Measurements from ENCODE around the gene ZNF208. TPM values are rescaled to one million over a fixed set of nuclear protein-coding genes. Genes with fewer than 3 reads are reported as not detected.

Gene ZNF208
- total and polyA plus RNA-seq, 2 of the 13 experiments (the other 11 are each of a cell fraction or from before 2014, with no cell fraction given) = not detected

DNA sequence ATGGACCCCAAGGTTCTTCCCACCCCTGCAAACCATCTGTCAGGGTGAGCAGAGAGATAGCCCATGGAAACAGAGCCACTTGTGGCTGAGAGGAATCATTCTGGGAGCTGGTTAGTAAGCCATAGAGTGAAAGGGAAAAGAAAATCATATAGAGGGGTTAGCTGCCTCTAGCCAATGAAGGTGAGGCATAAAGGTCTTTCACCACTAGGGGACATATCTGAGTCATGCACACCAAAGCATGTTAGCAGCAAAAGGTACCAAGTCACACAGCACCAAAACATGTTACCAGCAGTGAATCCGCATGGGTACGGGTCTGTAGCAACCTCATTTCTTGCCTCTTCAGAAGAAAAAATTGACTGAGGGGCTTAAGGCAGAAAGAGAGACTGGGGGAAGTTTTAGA is 98.1 kb downstream of the ZNF208 start (continued):
- TF ChIP-seq, protein P1, sequence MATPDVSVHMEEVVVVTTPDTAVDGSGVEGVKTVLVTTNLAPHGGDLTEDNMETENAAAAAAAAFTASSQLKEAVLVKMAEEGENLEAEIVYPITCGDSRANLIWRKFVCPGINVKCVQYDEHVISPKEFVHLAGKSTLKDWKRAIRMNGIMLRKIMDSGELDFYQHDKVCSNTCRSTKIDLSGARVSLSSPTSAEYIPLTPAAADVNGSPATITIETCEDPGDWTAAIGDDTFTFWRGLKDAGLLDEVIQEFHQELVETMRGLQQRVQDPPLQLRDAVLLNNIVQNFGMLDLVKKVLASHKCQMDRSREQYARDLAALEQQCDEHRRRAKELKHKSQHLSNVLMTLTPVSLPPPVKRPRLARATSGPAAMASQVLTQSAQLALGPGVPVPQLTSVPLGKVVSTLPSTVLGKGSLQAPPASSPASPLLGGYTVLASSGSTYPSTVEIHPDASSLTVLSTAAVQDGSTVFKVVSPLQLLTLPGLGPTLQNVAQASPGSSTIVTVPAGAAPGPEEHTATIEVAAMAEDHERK (CRISPR knock-in tag; IDR thresholded peaks at IDR 0.05; ENCODE audit: low read depth) = no peak
- TF ChIP-seq KDM4B (CRISPR knock-in tag; IDR thresholded peaks at IDR 0.05) = no peak
- TF ChIP-seq, protein P2, sequence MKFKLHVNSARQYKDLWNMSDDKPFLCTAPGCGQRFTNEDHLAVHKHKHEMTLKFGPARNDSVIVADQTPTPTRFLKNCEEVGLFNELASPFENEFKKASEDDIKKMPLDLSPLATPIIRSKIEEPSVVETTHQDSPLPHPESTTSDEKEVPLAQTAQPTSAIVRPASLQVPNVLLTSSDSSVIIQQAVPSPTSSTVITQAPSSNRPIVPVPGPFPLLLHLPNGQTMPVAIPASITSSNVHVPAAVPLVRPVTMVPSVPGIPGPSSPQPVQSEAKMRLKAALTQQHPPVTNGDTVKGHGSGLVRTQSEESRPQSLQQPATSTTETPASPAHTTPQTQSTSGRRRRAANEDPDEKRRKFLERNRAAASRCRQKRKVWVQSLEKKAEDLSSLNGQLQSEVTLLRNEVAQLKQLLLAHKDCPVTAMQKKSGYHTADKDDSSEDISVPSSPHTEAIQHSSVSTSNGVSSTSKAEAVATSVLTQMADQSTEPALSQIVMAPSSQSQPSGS (CRISPR knock-in tag; IDR thresholded peaks at IDR 0.05) = no peak
- TF ChIP-seq ZNF253 (CRISPR knock-in tag; IDR thresholded peaks at IDR 0.05; ENCODE audit: borderline replicate concordance) = no peak
- no peak for TF ChIP-seq RORA (CRISPR knock-in tag; IDR thresholded peaks at IDR 0.05)
- TF ChIP-seq, protein P3, sequence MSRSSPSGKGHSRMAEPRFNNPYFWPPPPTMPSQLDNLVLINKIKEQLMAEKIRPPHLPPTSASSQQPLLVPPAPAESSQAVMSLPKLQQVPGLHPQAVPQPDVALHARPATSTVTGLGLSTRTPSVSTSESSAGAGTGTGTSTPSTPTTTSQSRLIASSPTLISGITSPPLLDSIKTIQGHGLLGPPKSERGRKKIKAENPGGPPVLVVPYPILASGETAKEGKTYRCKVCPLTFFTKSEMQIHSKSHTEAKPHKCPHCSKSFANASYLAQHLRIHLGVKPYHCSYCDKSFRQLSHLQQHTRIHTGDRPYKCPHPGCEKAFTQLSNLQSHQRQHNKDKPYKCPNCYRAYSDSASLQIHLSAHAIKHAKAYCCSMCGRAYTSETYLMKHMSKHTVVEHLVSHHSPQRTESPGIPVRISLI (CRISPR knock-in tag; IDR thresholded peaks at IDR 0.05; ENCODE audit: borderline replicate concordance) = no peak
- TF ChIP-seq ZNF124 (CRISPR knock-in tag; IDR thresholded peaks at IDR 0.05) = no peak
- no peak for TF ChIP-seq ARNTL (CRISPR knock-in tag; IDR thresholded peaks at IDR 0.05)
- TF ChIP-seq ZFP82 (CRISPR knock-in tag; IDR thresholded peaks at IDR 0.05; ENCODE audit: borderline replicate concordance) = no peak

DNA sequence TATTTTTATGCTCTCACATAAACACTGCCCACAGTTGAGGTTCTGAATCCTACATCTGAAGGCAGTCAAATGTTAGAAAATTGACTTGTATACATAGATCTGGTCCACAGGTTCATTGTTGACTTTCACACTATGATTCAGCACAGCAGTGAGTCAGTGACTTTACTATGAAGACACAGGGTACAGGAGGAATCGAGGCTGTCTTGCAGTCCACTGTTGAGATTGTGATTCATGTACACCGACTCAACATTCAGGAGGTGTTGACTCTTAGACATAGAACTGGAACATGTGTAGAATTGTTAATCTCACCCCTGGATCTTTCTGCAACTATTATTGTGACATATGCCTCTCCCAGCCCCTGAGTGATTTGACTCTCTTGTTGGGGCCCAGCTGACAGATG is 100.4 kb downstream of the ZNF208 start:
- no peak overlapping the region for H3K27ac ChIP-seq (ENCODE audit: extremely low read length, insufficient read depth, low read length)
- peaks cover 94% of the 10 kb centered on the region for H3K9me3 ChIP-seq (ENCODE audit: low read length)
- ATAC-seq = no peak
- no peaks in the 10 kb centered on the region for H3K4me1 ChIP-seq (ENCODE audit: insufficient read depth, low read length)
- no peaks in the 10 kb centered on the region for H3K36me3 ChIP-seq (replicated peaks in 1 of 2; ENCODE audit: control insufficient read depth in 1 of 2, insufficient read depth in 2 of 2, low read length in 2 of 2)
- no peaks in the 10 kb centered on the region for H4K20me1 ChIP-seq (ENCODE audit: insufficient read depth, low read length)
- ChIA-PET CTCF (ENCODE audit: low intra/inter-chr PET ratio, low total read pairs) (no interaction called here), POLR2A (no interaction called here)
- H3K9ac ChIP-seq (ENCODE audit: insufficient read depth, low read depth, low read length) = no peak overlapping the region
- no peak overlapping the region for H3K4me2 ChIP-seq (ENCODE audit: low read depth, low read length)
- H3K79me2 ChIP-seq (ENCODE audit: insufficient read depth, low read length) = no peaks in the 10 kb centered on the region
- H3K4me3 ChIP-seq (replicated peaks in 1 of 3; ENCODE audit: insufficient read depth in 1 of 3, low read depth in 2 of 3, low read length in 3 of 3) = no peak overlapping the region
- WGBS (ENCODE audit: low lambda C conversion rate) = 0% methylated on average over 2 of the region's 2 CpGs
- no peak for FAIRE-seq
- no peak for DNase-seq (ENCODE audit: low spot score)
- intact Hi-C loops (cut with micrococcal nuclease; ENCODE audit: unreplicated experiment) = no loop called here
- H3K27me3 ChIP-seq (ENCODE audit: control insufficient read depth in 1 of 2, insufficient read depth in 2 of 2, low read length in 2 of 2) = no peaks in the 10 kb centered on the region
- BruUV-seq (replicated peaks) = no TSS peak
- H2AFZ ChIP-seq (ENCODE audit: low read length) = no peak overlapping the region
- in situ Hi-C loops (cut with HindIII; ENCODE audit: extremely low pct_ligation_motif_present, low pct_unique_long_range_greater_than_20kb) = no loop called here
- TF ChIP-seq, protein P4, sequence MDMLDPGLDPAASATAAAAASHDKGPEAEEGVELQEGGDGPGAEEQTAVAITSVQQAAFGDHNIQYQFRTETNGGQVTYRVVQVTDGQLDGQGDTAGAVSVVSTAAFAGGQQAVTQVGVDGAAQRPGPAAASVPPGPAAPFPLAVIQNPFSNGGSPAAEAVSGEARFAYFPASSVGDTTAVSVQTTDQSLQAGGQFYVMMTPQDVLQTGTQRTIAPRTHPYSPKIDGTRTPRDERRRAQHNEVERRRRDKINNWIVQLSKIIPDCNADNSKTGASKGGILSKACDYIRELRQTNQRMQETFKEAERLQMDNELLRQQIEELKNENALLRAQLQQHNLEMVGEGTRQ (IDR thresholded peaks at IDR 0.05; ENCODE audit: low read depth, low read length) = no peak
- TF ChIP-seq, protein P4 (CRISPR knock-in tag; IDR thresholded peaks at IDR 0.05; ENCODE audit: borderline replicate concordance) = no peak
- TF ChIP-seq ZNF292 (CRISPR knock-in tag; IDR thresholded peaks at IDR 0.05; ENCODE audit: borderline replicate concordance, low read depth) (no peak), TOE1 (CRISPR knock-in tag; IDR thresholded peaks at IDR 0.05) (no peak), DPF2 (CRISPR knock-in tag; IDR thresholded peaks at IDR 0.05; ENCODE audit: borderline replicate concordance, low read depth) (no peak), TCF7 (IDR thresholded peaks at IDR 0.05; ENCODE audit: low read depth) (no peak)
- TF ChIP-seq, protein P5, sequence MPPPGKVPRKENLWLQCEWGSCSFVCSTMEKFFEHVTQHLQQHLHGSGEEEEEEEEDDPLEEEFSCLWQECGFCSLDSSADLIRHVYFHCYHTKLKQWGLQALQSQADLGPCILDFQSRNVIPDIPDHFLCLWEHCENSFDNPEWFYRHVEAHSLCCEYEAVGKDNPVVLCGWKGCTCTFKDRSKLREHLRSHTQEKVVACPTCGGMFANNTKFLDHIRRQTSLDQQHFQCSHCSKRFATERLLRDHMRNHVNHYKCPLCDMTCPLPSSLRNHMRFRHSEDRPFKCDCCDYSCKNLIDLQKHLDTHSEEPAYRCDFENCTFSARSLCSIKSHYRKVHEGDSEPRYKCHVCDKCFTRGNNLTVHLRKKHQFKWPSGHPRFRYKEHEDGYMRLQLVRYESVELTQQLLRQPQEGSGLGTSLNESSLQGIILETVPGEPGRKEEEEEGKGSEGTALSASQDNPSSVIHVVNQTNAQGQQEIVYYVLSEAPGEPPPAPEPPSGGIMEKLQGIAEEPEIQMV (CRISPR knock-in tag; IDR thresholded peaks at IDR 0.05; ENCODE audit: low read depth) = no peak

Data from HepG2 (cell line).